Activated effector memory CD4-positive, alpha-beta T cell treated with anti-CD3 and anti-CD28 coated beads, Interleukin-2, amount 50 U/mL, for 16 hours (primary cell): ENCODE results near the gene SOX6.

Source experiments
- DNase-seq: peaks from one replicate; pipeline ENCODE4 v3.0.0-alpha.2; 2020

SOX6 gene

GRCh38 chr11:15985127-15985859 lies 371.1 kb downstream of the SOX6 start:
- DNase-seq: no peak

GRCh38 chr11:15981292-15981691 lies 375.1 kb downstream of the SOX6 start:
- no peak for DNase-seq

GRCh38 chr11:15977116-15977515 lies 379.2 kb downstream of the SOX6 start:
- no peak for DNase-seq

GRCh38 chr11:15976433-15977045 lies 379.8 kb downstream of the SOX6 start:
- DNase-seq: no peak

GRCh38 chr11:15975742-15976141 lies 380.6 kb downstream of the SOX6 start:
- DNase-seq: no peak

GRCh38 chr11:15972838-15973237 lies 383.5 kb downstream of the SOX6 start:
- no peak for DNase-seq

- no peak for DNase-seq
These were observed 385.2 kb downstream of the SOX6 start for GRCh38 chr11:15971215-15971546.

GRCh38 chr11:15970506-15971214 lies 385.7 kb downstream of the SOX6 start:
- no peak for DNase-seq

- DNase-seq: no peak
These were observed 386.5 kb downstream of the SOX6 start for GRCh38 chr11:15969701-15970329.

- DNase-seq: no peak
These were observed 387.1 kb downstream of the SOX6 start for GRCh38 chr11:15969281-15969680.

GRCh38 chr11:15968461-15969130 lies 387.8 kb downstream of the SOX6 start:
- no peak for DNase-seq

- DNase-seq: no peak
These were observed 388.4 kb downstream of the SOX6 start for GRCh38 chr11:15967966-15968365.

GRCh38 chr11:15967166-15967565 lies 389.2 kb downstream of the SOX6 start:
- no peak for DNase-seq

- no peak for DNase-seq
These were observed 390.6 kb downstream of the SOX6 start for GRCh38 chr11:15965562-15966250.

- DNase-seq: no peak
These were observed 393.1 kb downstream of the SOX6 start for GRCh38 chr11:15963266-15963665.

- DNase-seq: no peak
These were observed 397.4 kb downstream of the SOX6 start for GRCh38 chr11:15958910-15959309.

GRCh38 chr11:15957234-15957633 lies 399.1 kb downstream of the SOX6 start:
- no peak for DNase-seq

- no peak for DNase-seq
These were observed 400.0 kb downstream of the SOX6 start for GRCh38 chr11:15956302-15956701.

GRCh38 chr11:15955595-15955994 lies 400.8 kb downstream of the SOX6 start:
- no peak for DNase-seq

- DNase-seq: no peak
These were observed 408.4 kb downstream of the SOX6 start for GRCh38 chr11:15947681-15948648.

GRCh38 chr11:15945726-15946125 lies 410.6 kb downstream of the SOX6 start:
- DNase-seq: no peak
